ENCODE data around the gene ERCC5. TPM values are rescaled to one million over a fixed set of nuclear protein-coding genes. Genes with fewer than 3 reads are reported as not detected.

The ERCC5 gene
- total RNA-seq, 4 donors from 2014 or later: 60.5 to 102 (median 80.5) TPM

DNA sequence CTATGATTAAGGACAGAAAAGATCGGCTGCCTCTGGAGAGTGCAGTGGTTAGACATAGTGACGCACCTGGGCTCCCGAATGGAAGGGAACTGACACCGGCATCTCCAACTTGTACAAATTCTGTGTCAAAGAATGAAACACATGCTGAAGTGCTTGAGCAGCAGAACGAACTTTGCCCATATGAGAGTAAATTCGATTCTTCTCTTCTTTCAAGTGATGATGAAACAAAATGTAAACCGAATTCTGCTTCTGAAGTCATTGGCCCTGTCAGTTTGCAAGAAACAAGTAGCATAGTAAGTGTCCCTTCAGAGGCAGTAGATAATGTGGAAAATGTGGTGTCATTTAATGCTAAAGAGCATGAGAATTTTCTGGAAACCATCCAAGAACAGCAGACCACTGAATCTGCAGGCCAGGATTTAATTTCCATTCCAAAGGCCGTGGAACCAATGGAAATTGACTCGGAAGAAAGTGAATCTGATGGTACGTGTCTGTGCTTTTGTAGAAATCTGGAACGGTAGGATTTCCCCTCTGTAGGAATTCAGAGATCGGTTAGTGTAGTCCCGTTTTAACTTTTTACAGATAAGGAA is 16.9 kb downstream of the ERCC5 start:
- TF ChIP-seq, protein P1, sequence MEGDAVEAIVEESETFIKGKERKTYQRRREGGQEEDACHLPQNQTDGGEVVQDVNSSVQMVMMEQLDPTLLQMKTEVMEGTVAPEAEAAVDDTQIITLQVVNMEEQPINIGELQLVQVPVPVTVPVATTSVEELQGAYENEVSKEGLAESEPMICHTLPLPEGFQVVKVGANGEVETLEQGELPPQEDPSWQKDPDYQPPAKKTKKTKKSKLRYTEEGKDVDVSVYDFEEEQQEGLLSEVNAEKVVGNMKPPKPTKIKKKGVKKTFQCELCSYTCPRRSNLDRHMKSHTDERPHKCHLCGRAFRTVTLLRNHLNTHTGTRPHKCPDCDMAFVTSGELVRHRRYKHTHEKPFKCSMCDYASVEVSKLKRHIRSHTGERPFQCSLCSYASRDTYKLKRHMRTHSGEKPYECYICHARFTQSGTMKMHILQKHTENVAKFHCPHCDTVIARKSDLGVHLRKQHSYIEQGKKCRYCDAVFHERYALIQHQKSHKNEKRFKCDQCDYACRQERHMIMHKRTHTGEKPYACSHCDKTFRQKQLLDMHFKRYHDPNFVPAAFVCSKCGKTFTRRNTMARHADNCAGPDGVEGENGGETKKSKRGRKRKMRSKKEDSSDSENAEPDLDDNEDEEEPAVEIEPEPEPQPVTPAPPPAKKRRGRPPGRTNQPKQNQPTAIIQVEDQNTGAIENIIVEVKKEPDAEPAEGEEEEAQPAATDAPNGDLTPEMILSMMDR (IDR thresholded peaks at IDR 0.05; ENCODE audit: low read depth): no peak

DNA sequence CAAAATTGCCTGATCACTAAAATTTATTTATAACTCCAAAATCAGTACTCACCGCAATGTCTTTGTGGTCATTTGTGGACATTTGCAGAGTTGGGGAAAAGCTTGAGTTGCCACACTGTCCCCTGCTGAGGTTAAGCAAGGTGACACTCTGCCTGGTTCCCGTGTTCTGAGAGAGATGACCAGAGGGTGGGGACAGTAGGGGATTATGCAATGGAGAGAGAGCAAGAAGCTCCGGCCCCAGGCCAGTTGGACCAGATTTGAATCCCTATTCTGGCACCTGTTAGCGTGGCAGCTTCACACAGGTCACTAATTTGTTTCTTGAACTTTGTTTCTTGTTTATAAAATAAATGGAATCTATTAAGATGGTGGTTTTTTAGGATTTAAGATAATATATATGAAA is 17.8 kb downstream of the ERCC5 start:
- TF ChIP-seq, protein P1 (IDR thresholded peaks at IDR 0.05; ENCODE audit: low read depth): no peak

GRCh38 chr13:102868366-102868936 is 22.6 kb downstream of the ERCC5 start:
- TF ChIP-seq, protein P1 (IDR thresholded peaks at IDR 0.05; ENCODE audit: low read depth): no peak

DNA sequence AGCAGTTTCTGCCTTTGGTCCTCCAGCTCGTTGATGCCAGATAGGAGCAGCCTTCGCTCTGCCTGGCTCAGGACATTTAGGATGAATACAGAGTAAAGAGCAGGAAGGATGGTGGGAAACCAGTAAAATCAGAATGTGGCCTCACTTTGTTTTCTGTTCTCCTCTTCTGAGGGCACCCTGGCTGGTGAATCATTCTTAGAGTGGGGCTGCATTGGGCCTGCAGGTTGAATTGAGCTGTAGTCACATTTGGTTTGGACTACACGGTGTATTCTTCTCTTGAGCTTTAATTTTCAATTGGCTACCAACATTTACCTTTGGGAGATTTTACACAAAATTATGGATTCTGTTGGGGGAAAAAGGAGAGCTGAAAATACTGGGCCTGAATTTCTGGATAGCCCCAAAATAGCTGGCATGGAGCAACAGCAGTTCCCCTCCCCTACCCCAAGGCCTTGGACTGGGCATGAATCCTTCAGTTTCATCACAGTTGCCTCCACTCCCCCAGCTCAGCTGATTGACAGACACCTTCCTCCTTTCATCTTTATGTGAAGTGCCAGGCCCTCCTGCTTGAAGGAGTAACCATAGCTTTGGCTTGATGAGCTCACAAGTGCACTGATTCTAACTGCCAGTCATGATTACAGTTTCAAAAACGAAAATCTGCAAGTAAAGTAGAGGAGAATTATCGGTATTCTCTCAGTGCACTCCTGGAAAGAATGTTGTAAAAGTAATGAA is 24.3 kb downstream of the ERCC5 start:
- TF ChIP-seq, protein P1 (IDR thresholded peaks at IDR 0.05; ENCODE audit: low read depth): no peak

DNA sequence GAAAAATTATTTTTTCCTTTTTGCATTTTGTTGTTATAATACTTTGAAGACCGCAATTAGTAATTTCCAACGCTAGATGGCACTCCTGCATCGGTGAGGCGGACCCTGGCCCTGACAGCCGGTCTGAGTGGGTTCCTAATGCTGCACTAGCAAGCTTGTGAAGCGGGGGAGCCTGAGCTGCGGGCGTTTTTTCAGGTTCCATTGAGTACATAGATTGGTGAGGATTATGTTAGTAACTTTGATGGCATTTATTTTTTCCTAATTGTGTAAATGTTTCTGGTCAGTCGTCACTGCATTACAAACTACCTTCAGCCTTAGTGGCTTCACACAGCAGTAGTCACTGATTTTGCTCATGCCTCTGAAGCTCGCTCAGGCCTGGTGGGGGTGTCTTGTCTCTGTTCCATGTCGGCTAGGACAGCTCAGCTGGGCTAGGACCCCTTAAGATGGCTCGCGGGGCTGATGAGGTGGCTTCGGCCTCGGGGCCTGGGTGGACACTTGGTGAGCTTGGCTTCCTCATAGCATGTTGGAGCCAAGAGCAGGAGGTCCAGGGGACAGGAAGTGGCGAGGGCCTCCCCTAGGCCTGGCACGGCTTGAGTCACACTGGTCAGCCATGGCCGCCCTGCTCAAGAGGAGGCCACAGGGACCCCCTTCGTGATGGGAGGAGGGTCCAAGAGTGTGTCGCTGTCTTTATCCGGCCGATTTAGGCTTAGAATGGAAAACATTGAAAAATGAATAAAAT is 25.0 kb downstream of the ERCC5 start:
- TF ChIP-seq, protein P1 (IDR thresholded peaks at IDR 0.05; ENCODE audit: low read depth): no peak

- TF ChIP-seq, protein P1 (IDR thresholded peaks at IDR 0.05; ENCODE audit: low read depth): no peak
Measured at GRCh38 chr13:102872131-102872530, 26.3 kb downstream of the ERCC5 start.

- TF ChIP-seq, protein P1 (IDR thresholded peaks at IDR 0.05; ENCODE audit: low read depth): no peak
Measured at GRCh38 chr13:102872531-102872930, 26.7 kb downstream of the ERCC5 start.
